NAMALWA (cell line): ENCODE results near the gene CEP68.
"Not testable (repeated sequence)": the region's sequence is repeated elsewhere in the genome, so short reads cannot be mapped to it uniquely, and the experiment has no call there.

ENCODE experiments used
- DNase-seq: peaks from one replicate; pipeline ENCODE4 v3.0.0-alpha.2; 2015; ENCODE audit warnings: low spot score

CEP68 gene, protein sequence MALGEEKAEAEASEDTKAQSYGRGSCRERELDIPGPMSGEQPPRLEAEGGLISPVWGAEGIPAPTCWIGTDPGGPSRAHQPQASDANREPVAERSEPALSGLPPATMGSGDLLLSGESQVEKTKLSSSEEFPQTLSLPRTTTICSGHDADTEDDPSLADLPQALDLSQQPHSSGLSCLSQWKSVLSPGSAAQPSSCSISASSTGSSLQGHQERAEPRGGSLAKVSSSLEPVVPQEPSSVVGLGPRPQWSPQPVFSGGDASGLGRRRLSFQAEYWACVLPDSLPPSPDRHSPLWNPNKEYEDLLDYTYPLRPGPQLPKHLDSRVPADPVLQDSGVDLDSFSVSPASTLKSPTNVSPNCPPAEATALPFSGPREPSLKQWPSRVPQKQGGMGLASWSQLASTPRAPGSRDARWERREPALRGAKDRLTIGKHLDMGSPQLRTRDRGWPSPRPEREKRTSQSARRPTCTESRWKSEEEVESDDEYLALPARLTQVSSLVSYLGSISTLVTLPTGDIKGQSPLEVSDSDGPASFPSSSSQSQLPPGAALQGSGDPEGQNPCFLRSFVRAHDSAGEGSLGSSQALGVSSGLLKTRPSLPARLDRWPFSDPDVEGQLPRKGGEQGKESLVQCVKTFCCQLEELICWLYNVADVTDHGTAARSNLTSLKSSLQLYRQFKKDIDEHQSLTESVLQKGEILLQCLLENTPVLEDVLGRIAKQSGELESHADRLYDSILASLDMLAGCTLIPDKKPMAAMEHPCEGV

GRCh38 chr2:65056215-65057053 is at the start of gene CEP68:
TSS of gene CEP68 (plus strand) at chr2:65056416. CDS start at chr2:65069445, 13,029 bp downstream.
- DNase-seq, result peak; percentile 98

GRCh38 chr2:65013776-65014175 is 42.4 kb upstream of the CEP68 start:
- DNase-seq, result no peak

GRCh38 chr2:65015731-65016130 is 40.5 kb upstream of the CEP68 start:
- no peak for DNase-seq

GRCh38 chr2:65016789-65017188 is 39.4 kb upstream of the CEP68 start:
- no peak for DNase-seq

- DNase-seq, result no peak
Measured at GRCh38 chr2:65017335-65017734, 38.9 kb upstream of the CEP68 start.

DNA sequence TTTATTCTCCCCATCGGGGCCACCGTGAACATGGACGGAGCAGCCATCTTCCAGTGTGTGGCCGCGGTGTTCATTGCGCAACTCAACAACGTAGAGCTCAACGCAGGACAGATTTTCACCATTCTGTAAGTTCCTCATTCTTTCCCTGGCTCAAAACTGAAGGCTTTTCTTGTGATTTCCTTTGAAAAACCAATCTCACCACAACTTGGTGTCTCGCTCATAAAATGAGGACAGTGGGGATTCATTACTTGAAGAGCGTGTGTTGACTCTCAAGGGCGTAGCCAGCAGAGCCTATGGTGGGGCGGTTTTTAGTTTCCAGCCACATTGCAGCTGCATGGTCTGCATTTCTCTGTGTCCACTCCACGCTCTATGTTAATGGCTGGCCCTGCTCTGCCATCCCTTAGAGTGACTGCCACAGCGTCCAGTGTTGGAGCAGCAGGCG is 38.1 kb upstream of the CEP68 start:
- no peak for DNase-seq

DNA sequence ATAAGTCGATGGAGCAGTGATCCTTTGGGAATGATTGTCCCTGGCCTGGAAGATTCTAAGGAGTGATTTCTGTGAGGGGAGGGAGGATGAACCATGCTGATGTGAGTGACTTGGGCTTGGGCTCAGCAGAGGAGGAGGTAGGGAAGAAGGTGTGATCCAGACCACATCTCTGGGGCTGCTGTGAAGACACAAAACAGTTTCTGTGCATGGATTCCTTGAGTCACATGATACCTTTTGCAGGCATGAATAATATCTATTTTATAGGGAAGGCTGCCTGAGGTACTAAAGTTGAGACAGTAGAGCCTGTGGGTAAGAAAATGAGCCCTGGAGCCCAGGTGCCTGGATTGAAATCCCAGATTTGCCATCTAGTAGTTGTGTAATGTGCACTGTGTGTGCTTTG is 37.2 kb upstream of the CEP68 start:
- DNase-seq, result no peak

- DNase-seq, result no peak
Measured at GRCh38 chr2:65019675-65020195, 36.5 kb upstream of the CEP68 start.

DNA sequence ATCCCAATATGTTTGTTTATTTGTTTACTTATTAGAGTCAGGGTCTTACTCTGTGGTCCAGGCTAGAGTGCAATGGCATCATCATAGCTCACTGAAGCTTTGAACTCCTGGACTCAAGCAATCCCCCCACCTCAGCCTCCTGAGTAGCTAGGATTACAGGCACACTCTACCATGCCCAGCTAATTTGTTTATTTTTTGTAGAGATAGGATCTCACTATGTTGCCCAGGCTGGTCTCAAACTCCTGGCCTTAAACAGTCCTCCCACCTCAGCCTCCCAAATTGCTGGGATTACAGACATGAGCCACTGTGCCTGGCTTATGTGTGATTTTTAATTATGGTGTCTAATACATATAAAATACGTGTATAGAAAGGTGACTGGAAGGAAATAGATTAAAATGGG is 36.0 kb upstream of the CEP68 start:
- not testable (repeated sequence) for DNase-seq

- no peak for DNase-seq
Measured at GRCh38 chr2:65020943-65021528, 35.2 kb upstream of the CEP68 start.

GRCh38 chr2:65021709-65022108 is 34.5 kb upstream of the CEP68 start:
- DNase-seq, result no peak

- DNase-seq, result no peak
Measured at GRCh38 chr2:65022189-65022588, 34.0 kb upstream of the CEP68 start.

DNA sequence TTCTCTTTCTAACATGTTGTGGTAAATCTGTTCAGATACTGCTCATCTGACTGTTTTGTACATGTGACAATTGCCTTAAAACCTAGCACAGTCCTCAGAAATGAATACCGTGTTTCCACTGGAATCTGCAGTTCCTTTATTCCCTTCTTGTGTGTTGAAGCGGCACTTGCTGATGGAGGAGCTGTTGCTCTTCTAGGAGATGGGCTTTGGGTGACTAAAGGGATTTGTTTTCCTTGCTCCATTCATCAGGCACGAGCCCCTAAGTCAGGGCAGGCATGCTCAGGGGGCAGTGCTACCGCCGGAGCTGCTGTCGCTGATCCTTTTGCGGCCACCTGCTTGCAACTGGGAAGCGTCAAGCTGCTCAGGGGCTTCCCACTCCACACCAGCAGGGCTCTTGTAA is 32.5 kb upstream of the CEP68 start:
- DNase-seq, result no peak

DNA sequence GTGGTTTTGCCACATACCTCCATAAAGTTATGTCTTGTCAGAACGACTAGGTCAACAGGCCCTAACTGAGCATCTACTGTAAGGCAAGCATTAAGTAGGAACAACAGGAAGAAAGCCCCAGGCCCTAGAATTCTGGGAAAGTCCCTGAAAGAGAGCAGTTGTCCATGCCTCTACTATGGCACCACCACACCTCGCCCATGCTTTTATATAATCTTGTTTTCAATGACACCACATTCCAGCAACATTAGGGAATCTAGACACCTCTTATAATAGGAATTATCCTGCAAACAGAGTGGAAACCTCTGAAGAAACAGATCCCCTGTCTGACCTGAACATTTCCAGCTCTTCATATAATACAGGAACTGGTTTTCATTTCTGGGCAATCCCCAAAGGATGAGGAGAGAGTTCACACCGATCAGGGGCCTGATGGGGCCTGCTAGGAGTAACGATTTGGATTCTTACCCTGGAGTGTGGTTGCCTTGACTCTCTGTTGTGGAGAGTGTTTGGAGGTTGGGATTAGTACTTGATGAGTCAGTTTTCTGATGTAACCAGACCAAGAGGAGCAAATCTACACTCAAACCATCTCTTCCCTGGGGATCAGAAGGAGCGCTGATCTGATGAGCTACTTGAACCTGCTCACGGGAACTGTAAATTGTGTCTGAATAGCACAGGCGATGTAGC is 31.9 kb upstream of the CEP68 start:
- no peak for DNase-seq

- peak; percentile 55 for DNase-seq
Measured at GRCh38 chr2:65025453-65026123, 30.6 kb upstream of the CEP68 start.

- DNase-seq, result no peak
Measured at GRCh38 chr2:65026154-65026553, 30.1 kb upstream of the CEP68 start.

GRCh38 chr2:65026704-65027464 is 29.3 kb upstream of the CEP68 start:
- DNase-seq, result peak; percentile 83

- no peak for DNase-seq
Measured at GRCh38 chr2:65027616-65028244, 28.5 kb upstream of the CEP68 start.
